ENCODE data around the gene ZNFX1. TPM values are rescaled to one million over a fixed set of nuclear protein-coding genes. Genes with fewer than 3 reads are reported as not detected.

Gene ZNFX1
- total and polyA plus RNA-seq, 9 of the 15 experiments (the other 6 are each of a cell fraction or from before 2014, with no cell fraction given) = 3.8 to 13.8 (median 10.3) TPM

DNA sequence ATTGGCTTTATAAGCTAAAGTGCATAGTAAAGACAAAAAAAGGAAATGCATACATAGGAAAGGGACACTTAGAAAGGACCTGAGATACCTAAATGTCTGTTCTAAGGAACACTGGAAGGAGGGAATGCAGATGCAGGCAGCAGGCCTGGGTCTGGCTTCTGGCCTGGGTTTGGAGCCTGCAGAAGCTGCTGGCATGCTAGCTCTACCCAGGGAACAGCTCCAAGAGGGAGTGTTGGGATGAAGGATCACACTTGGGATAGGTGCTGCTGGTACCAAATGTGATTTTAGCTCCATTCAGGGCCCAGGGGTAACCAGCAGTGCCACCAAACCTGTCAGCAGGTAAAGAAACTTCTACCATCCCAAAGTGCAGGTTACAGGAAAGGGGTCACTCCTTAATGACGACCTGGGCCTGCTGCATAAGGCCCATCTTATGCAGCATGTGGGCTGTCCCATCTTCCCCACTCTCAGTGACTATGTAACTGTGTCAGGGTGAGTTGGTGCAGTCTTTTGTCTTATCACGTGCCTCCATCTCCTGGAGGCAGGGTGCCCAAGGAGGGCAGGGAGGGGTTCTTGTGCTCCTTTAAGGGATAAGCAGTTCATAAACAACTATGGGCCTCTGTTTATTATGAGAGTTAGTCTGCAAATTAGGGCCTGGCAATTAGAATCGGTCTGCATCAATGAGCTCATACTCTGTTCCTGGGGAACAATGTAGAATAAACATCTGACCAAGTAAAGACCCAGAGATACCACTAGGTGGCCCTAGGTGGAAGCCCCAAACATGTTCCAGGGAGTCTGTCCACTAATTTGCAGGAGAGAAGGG lies 31.7 kb downstream of the ZNFX1 start (continued):
- TF ChIP-seq, protein P1, sequence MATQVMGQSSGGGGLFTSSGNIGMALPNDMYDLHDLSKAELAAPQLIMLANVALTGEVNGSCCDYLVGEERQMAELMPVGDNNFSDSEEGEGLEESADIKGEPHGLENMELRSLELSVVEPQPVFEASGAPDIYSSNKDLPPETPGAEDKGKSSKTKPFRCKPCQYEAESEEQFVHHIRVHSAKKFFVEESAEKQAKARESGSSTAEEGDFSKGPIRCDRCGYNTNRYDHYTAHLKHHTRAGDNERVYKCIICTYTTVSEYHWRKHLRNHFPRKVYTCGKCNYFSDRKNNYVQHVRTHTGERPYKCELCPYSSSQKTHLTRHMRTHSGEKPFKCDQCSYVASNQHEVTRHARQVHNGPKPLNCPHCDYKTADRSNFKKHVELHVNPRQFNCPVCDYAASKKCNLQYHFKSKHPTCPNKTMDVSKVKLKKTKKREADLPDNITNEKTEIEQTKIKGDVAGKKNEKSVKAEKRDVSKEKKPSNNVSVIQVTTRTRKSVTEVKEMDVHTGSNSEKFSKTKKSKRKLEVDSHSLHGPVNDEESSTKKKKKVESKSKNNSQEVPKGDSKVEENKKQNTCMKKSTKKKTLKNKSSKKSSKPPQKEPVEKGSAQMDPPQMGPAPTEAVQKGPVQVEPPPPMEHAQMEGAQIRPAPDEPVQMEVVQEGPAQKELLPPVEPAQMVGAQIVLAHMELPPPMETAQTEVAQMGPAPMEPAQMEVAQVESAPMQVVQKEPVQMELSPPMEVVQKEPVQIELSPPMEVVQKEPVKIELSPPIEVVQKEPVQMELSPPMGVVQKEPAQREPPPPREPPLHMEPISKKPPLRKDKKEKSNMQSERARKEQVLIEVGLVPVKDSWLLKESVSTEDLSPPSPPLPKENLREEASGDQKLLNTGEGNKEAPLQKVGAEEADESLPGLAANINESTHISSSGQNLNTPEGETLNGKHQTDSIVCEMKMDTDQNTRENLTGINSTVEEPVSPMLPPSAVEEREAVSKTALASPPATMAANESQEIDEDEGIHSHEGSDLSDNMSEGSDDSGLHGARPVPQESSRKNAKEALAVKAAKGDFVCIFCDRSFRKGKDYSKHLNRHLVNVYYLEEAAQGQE (IDR thresholded peaks at IDR 0.05; ENCODE audit: borderline replicate concordance) = peak; percentile 62; the same call in 1 of the 2 replicates
- TF ChIP-seq, protein P1 (CRISPR knock-in tag; IDR thresholded peaks at IDR 0.05; ENCODE audit: low read depth) = no peak
- TF ChIP-seq SMARCE1 (IDR thresholded peaks at IDR 0.05) (no peak), PYGO2 (tag; IDR thresholded peaks at IDR 0.05) (no peak), NFE2 (IDR thresholded peaks at IDR 0.05; ENCODE audit: low read depth) (no peak), HOXB6 (CRISPR knock-in tag; IDR thresholded peaks at IDR 0.05; ENCODE audit: borderline replicate concordance) (no peak), RB1 (IDR thresholded peaks at IDR 0.05; ENCODE audit: low read depth) (peak; percentile 14; the same call in 1 of the 2 replicates), ZNF3 (CRISPR knock-in tag; IDR thresholded peaks at IDR 0.05) (no peak), NRF1 (conservative IDR thresholded peaks at IDR 0.05 in 1 of 2, IDR thresholded peaks at IDR 0.05 in 1 of 2) (no peak)
- TF ChIP-seq, protein P2, sequence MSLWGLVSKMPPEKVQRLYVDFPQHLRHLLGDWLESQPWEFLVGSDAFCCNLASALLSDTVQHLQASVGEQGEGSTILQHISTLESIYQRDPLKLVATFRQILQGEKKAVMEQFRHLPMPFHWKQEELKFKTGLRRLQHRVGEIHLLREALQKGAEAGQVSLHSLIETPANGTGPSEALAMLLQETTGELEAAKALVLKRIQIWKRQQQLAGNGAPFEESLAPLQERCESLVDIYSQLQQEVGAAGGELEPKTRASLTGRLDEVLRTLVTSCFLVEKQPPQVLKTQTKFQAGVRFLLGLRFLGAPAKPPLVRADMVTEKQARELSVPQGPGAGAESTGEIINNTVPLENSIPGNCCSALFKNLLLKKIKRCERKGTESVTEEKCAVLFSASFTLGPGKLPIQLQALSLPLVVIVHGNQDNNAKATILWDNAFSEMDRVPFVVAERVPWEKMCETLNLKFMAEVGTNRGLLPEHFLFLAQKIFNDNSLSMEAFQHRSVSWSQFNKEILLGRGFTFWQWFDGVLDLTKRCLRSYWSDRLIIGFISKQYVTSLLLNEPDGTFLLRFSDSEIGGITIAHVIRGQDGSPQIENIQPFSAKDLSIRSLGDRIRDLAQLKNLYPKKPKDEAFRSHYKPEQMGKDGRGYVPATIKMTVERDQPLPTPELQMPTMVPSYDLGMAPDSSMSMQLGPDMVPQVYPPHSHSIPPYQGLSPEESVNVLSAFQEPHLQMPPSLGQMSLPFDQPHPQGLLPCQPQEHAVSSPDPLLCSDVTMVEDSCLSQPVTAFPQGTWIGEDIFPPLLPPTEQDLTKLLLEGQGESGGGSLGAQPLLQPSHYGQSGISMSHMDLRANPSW (CRISPR knock-in tag; IDR thresholded peaks at IDR 0.05) = no peak
- TF ChIP-seq, protein P3, sequence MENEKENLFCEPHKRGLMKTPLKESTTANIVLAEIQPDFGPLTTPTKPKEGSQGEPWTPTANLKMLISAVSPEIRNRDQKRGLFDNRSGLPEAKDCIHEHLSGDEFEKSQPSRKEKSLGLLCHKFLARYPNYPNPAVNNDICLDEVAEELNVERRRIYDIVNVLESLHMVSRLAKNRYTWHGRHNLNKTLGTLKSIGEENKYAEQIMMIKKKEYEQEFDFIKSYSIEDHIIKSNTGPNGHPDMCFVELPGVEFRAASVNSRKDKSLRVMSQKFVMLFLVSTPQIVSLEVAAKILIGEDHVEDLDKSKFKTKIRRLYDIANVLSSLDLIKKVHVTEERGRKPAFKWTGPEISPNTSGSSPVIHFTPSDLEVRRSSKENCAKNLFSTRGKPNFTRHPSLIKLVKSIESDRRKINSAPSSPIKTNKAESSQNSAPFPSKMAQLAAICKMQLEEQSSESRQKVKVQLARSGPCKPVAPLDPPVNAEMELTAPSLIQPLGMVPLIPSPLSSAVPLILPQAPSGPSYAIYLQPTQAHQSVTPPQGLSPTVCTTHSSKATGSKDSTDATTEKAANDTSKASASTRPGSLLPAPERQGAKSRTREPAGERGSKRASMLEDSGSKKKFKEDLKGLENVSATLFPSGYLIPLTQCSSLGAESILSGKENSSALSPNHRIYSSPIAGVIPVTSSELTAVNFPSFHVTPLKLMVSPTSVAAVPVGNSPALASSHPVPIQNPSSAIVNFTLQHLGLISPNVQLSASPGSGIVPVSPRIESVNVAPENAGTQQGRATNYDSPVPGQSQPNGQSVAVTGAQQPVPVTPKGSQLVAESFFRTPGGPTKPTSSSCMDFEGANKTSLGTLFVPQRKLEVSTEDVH (IDR thresholded peaks at IDR 0.05; ENCODE audit: low read depth, partially characterized antibody) = peak; percentile 31
- TF ChIP-seq, protein P4, sequence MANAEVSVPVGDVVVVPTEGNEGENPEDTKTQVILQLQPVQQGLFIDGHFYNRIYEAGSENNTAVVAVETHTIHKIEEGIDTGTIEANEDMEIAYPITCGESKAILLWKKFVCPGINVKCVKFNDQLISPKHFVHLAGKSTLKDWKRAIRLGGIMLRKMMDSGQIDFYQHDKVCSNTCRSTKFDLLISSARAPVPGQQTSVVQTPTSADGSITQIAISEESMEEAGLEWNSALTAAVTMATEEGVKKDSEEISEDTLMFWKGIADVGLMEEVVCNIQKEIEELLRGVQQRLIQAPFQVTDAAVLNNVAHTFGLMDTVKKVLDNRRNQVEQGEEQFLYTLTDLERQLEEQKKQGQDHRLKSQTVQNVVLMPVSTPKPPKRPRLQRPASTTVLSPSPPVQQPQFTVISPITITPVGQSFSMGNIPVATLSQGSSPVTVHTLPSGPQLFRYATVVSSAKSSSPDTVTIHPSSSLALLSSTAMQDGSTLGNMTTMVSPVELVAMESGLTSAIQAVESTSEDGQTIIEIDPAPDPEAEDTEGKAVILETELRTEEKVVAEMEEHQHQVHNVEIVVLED (CRISPR knock-in tag; IDR thresholded peaks at IDR 0.05) = no peak
